K562 (cell line): ENCODE measurements around the gene WFIKKN1. TPM values are rescaled to one million over a fixed set of nuclear protein-coding genes. Genes with fewer than 3 reads are reported as not detected.

Experiments
- ATF3 ChIP-seq, 2 experiments: fragments of 450-650 bp in 1 of 2; sonication (generic) in 1 of 2; formaldehyde crosslinking in 1 of 2; IDR thresholded peaks in 1 of 2; conservative IDR thresholded peaks in 1 of 2; 2 replicates each; pipeline versions ENCODE4 v1.6.1 to v1.8.1; 2016 to 2023; ENCODE audit warnings: mild to moderate bottlenecking in 2 of 2, moderate library complexity in 2 of 2, inconsistent platforms in 1 of 2, missing genetic modification reagents in 1 of 2
- CREB5 ChIP-seq: fragments of 250-450 bp; sonication (Bioruptor Pico); IDR thresholded peaks from 2 replicates; pipeline ENCODE4 v1.5.0; 2020; ENCODE audit warnings: mild to moderate bottlenecking
- FOXJ3 ChIP-seq: sonication (generic); formaldehyde crosslinking; IDR thresholded peaks from 2 replicates; pipeline ENCODE4 v1.4.0; 2020; ENCODE audit warnings: mild to moderate bottlenecking, missing genetic modification reagents
- HDAC8 ChIP-seq: fragments of 450-650 bp; IDR thresholded peaks from 2 replicates; pipeline ENCODE4 v1.6.1; 2016; ENCODE audit warnings: mild to moderate bottlenecking, missing genetic modification characterization, moderate library complexity, missing compliant biosample characterization
- NCOA2 ChIP-seq, 2 experiments: fragments of 450-650 bp; IDR thresholded peaks; 2 replicates each; pipeline ENCODE4 v1.6.1; 2018; ENCODE audit warnings: mild to moderate bottlenecking in 2 of 2, moderate library complexity in 1 of 2; ENCODE audit not compliant: partially characterized antibody in 2 of 2
- NFE2 ChIP-seq: IDR thresholded peaks from 2 replicates; pipeline ENCODE4 v1.6.1; 2014; ENCODE audit warnings: antibody characterized with exemption, low read depth
- PML ChIP-seq: IDR thresholded peaks from 2 replicates; pipeline ENCODE4 v1.6.1; 2012; ENCODE audit warnings: low read length, inconsistent platforms
- POLR2B ChIP-seq: fragments of 450-650 bp; IDR thresholded peaks from 2 replicates; pipeline ENCODE4 v1.6.1; 2018; ENCODE audit warnings: low read depth; ENCODE audit not compliant: partially characterized antibody
- PREB ChIP-seq: sonication (generic); formaldehyde crosslinking; IDR thresholded peaks from 2 replicates; pipeline ENCODE4 v1.8.1; 2023; ENCODE audit warnings: mild to moderate bottlenecking, missing genetic modification reagents
- RBM22 ChIP-seq: fragments of 200-400 bp; formaldehyde crosslinking; IDR thresholded peaks from 2 replicates; pipeline ENCODE4 v1.6.1; 2018; ENCODE audit warnings: low read length, low read depth; ENCODE audit not compliant: poor library complexity, severe bottlenecking
- SIN3B ChIP-seq: fragments of 450-650 bp; IDR thresholded peaks from 2 replicates; pipeline ENCODE4 v1.6.1; 2017; ENCODE audit warnings: low read depth, mild to moderate bottlenecking, moderate library complexity
- SNRNP70 ChIP-seq: fragments of 200-400 bp; formaldehyde crosslinking; optimal IDR thresholded peaks from 2 replicates; pipeline ENCODE3; 2017; ENCODE audit warnings: low read depth, low read length
- SP1 ChIP-seq: sonication (generic); formaldehyde crosslinking; IDR thresholded peaks from 2 replicates; pipeline ENCODE4 v1.8.1; 2022; ENCODE audit warnings: mild to moderate bottlenecking, missing genetic modification reagents
- TCF7 ChIP-seq: sonication (generic); IDR thresholded peaks from 2 replicates; pipeline ENCODE4 v1.6.1; 2016; ENCODE audit warnings: antibody characterized with exemption, borderline replicate concordance
- ZNF232 ChIP-seq: sonication (generic); formaldehyde crosslinking; IDR thresholded peaks from 2 replicates; pipeline ENCODE4 v1.8.0; 2022; ENCODE audit warnings: mild to moderate bottlenecking, missing genetic modification reagents
- ZNF551 ChIP-seq: fragments of 250-450 bp; sonication (Bioruptor Pico); IDR thresholded peaks from 2 replicates; pipeline ENCODE4 v1.5.0; 2021; ENCODE audit warnings: mild to moderate bottlenecking, moderate library complexity
- ZNF668 ChIP-seq: fragments of 250-450 bp; sonication (Bioruptor Pico); IDR thresholded peaks from 2 replicates; pipeline ENCODE4 v1.8.0; 2022; ENCODE audit warnings: mild to moderate bottlenecking, inconsistent platforms
- ZNF76 ChIP-seq: fragments of 250-450 bp; sonication (Bioruptor Pico); IDR thresholded peaks from 2 replicates; pipeline ENCODE4 v1.4.0; 2020; ENCODE audit warnings: mild to moderate bottlenecking, moderate library complexity, borderline replicate concordance
- polyA plus RNA-seq, 8 experiments: library from polyadenylated mRNA; depleted of rRNA in 4 of 8; stranded (reverse) in 5 of 8; unstranded in 3 of 8; fragments of >200 nt; fragmentation: Nextera tagmentation in 2 of 8; fragmentation: Illumina TruSeq in 1 of 8; extraction: Ambion mirVana in 2 of 8; extraction: Trizol in 1 of 8; gene quantifications; 2 replicates each; pipeline versions ENCODE4 v1.2.1 to v1.2.3, GENCODE V29; 2011 to 2014; ENCODE audit warnings: inconsistent platforms in 1 of 8, missing spikeins in 1 of 8
- total RNA-seq, 7 experiments: library from RNA; depleted of rRNA in 6 of 7; stranded (reverse); fragments of >200 nt in 6 of 7; fragmentation: Illumina TruSeq in 2 of 7; extraction: Trizol in 2 of 7; gene quantifications; 2 replicates each; pipeline versions ENCODE4 v1.2.1 to v1.2.3, GENCODE V29; 2011 to 2021; ENCODE audit warnings: low replicate concordance in 1 of 7
- TF ChIP-seq, protein P1 (sequence below), 2 experiments: IDR thresholded peaks; 2 replicates each; pipeline ENCODE4 v1.6.1; 2011; ENCODE audit warnings: borderline replicate concordance in 1 of 2, control low read depth in 1 of 2, low read depth in 1 of 2, low read length in 1 of 2, mild to moderate bottlenecking in 1 of 2, mixed read lengths in 1 of 2, moderate library complexity in 1 of 2; ENCODE audit not compliant: insufficient read depth in 1 of 2, insufficient read length in 1 of 2, poor library complexity in 1 of 2, severe bottlenecking in 1 of 2; ENCODE audit errors: extremely low read depth in 1 of 2
- TF ChIP-seq, protein P2 (sequence below): sonication (generic); formaldehyde crosslinking; IDR thresholded peaks from 2 replicates; pipeline ENCODE4 v1.8.0; 2022; ENCODE audit warnings: mild to moderate bottlenecking, missing genetic modification reagents

Gene WFIKKN1
- total and polyA plus RNA-seq, 9 of the 15 experiments (the other 6 are each of a cell fraction or from before 2014, with no cell fraction given) = 0.14 to 1.1 (median 0.50) TPM; not detected in 4

- TF ChIP-seq RBM22 = no peak
- TF ChIP-seq FOXJ3 (CRISPR knock-in tag) = no peak
- TF ChIP-seq, protein P1, sequence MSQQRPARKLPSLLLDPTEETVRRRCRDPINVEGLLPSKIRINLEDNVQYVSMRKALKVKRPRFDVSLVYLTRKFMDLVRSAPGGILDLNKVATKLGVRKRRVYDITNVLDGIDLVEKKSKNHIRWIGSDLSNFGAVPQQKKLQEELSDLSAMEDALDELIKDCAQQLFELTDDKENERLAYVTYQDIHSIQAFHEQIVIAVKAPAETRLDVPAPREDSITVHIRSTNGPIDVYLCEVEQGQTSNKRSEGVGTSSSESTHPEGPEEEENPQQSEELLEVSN (IDR thresholded peaks at IDR 0.05; ENCODE audit: borderline replicate concordance in 1 of 2, extremely low read depth in 1 of 2, insufficient read depth in 1 of 2, insufficient read length in 1 of 2, low read depth in 1 of 2, low read length in 1 of 2, poor library complexity in 1 of 2, severe bottlenecking in 1 of 2) = peak; percentile 26 to 53
- no peak for TF ChIP-seq PML
- peak; percentile 38 for TF ChIP-seq POLR2B
- TF ChIP-seq SP1 (CRISPR knock-in tag) = no peak
- TF ChIP-seq NFE2 = no peak
- no peak for TF ChIP-seq ZNF551 (CRISPR knock-in tag)
- no peak for TF ChIP-seq ZNF668 (CRISPR knock-in tag)
- no peak for TF ChIP-seq ATF3 (IDR thresholded peaks at IDR 0.05)
- TF ChIP-seq ATF3 (CRISPR knock-in tag; conservative IDR thresholded peaks at IDR 0.05) = no peak
- peak; percentile 78; the same call in 1 of the 2 replicates for TF ChIP-seq SIN3B
- no peak for TF ChIP-seq HDAC8 (tag)
- TF ChIP-seq, protein P2, sequence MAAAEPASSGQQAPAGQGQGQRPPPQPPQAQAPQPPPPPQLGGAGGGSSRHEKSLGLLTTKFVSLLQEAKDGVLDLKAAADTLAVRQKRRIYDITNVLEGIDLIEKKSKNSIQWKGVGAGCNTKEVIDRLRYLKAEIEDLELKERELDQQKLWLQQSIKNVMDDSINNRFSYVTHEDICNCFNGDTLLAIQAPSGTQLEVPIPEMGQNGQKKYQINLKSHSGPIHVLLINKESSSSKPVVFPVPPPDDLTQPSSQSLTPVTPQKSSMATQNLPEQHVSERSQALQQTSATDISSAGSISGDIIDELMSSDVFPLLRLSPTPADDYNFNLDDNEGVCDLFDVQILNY (CRISPR knock-in tag) = no peak
- TF ChIP-seq PREB (CRISPR knock-in tag) = no peak
- no peak for TF ChIP-seq SNRNP70
- no peak for TF ChIP-seq TCF7
- no peak for TF ChIP-seq CREB5 (CRISPR knock-in tag)
- TF ChIP-seq ZNF76 = no peak
- TF ChIP-seq ZNF232 = no peak
- no peak for TF ChIP-seq NCOA2 (IDR thresholded peaks at IDR 0.05; ENCODE audit: partially characterized antibody in 2 of 2)
Measured at GRCh38 chr16:679814-680624, 49.2 kb downstream of the WFIKKN1 start, which contains the start of gene STUB1 (continued).
